Adrenal gland (tissue), 12 donors: ENCODE measurements around the gene RCCD1. TPM values are rescaled to one million over a fixed set of nuclear protein-coding genes. Genes with fewer than 3 reads are reported as not detected.

Source experiments
- DNase-seq, 7 donors: peaks; one replicate each; pipeline ENCODE4 v3.0.0-alpha.2; 2019 to 2020
- H3K27ac ChIP-seq, 5 donors: fragments of 200-600 bp; sonication (generic) in 4 of 5; 1 replicate in 3 of 5; 2 replicates in 2 of 5; pipeline versions ENCODE4 v1.5.1 to v1.8.0; 2016 to 2020; ENCODE audit warnings: mild to moderate bottlenecking in 1 of 5
- H3K27me3 ChIP-seq: fragments of 200-600 bp; 2 replicates; pipeline ENCODE4 v1.8.0; 2021
- H3K36me3 ChIP-seq, 2 donors: fragments of 200-600 bp; replicated peaks in 1 of 2; 1 replicate in 1 of 2; 2 replicates in 1 of 2; pipeline versions ENCODE4 v1.5.1 to v1.8.0; 2018 to 2022
- H3K4me1 ChIP-seq, 2 donors: fragments of 200-600 bp; replicated peaks in 1 of 2; 1 replicate in 1 of 2; 2 replicates in 1 of 2; pipeline versions ENCODE4 v1.5.1 to v1.8.0; 2018 to 2021
- H3K4me3 ChIP-seq, 4 donors: fragments of 200-600 bp; sonication (generic) in 3 of 4; one replicate each; pipeline ENCODE4 v1.5.1; 2016 to 2018
- H3K9me3 ChIP-seq, 3 donors: fragments of 200-600 bp; sonication (generic) in 1 of 3; replicated peaks in 1 of 3; 1 replicate in 2 of 3; 2 replicates in 1 of 3; pipeline versions ENCODE4 v1.5.1 to v1.8.0; 2016 to 2021
- CTCF ChIP-seq, 6 experiments: fragments of 450-650 bp in 4 of 6; fragments of 200-600 bp in 2 of 6; sonication (generic) in 1 of 6; IDR thresholded peaks; 1 replicate in 5 of 6; 2 replicates in 1 of 6; pipeline versions ENCODE4 v1.5.1 to v1.8.0; 2016 to 2021; ENCODE audit warnings: antibody characterized with exemption in 6 of 6, mild to moderate bottlenecking in 2 of 6, moderate library complexity in 1 of 6
- POLR2A ChIP-seq, 2 donors: fragments of 450-650 bp; IDR thresholded peaks; one replicate each; pipeline ENCODE4 v1.6.1; 2017; ENCODE audit warnings: antibody characterized with exemption in 2 of 2, mild to moderate bottlenecking in 2 of 2, moderate library complexity in 1 of 2
- WGBS, 4 donors: extraction: QIAGEN DNeasy Blood & Tissue Kit in 2 of 4; methylation state at CpG; one replicate each; pipeline versions ENCODE4 v1.1.5 to v1.1.7; 2013 to 2017; 5-methylcytosine and 5-hydroxymethylcytosine counted together
- intact Hi-C, 2 donors: fragments of 100-400 bp; cut with DNase I; formaldehyde crosslinking; loops; one replicate each; pipeline versions ENCODE4 v1.14.1 to v1.15.0; 2022 to 2023
- polyA plus RNA-seq, 3 donors: library from polyadenylated mRNA; stranded (reverse); fragments of 200-250 nt in 2 of 3; fragments of 350-450 nt in 1 of 3; fragmentation: Illumina TruSeq in 1 of 3; extraction: RNeasy Lipid Tissue Mini Kit (QIAGEN cat#74804) in 1 of 3; gene quantifications; one replicate each; pipeline ENCODE4 v1.2.3, GENCODE V29; 2013 to 2014
- total RNA-seq, 9 donors: library from RNA; depleted of rRNA in 4 of 9; stranded (reverse); fragments of >200 nt in 4 of 9; fragments of 120-200 nt in 1 of 9; fragmentation: NEBNext Ultra II Directional in 1 of 9; extraction: Animal tissue kit (Norgen Biotek cat#: 25700) in 1 of 9; gene quantifications; one replicate each; pipeline versions ENCODE4 v1.1.0 to v1.2.4, GENCODE V29; 2013 to 2023
- donor health status: healthy with polysubstance abuse.
- donor health status: Bipolar disorder and iron deficiency.
- donor health status: DM: yes; HTN: yes; CAD: no.
- donor health status: DM: no; HTN: no; CAD: no.
- donor health status: DM: no; HTN: no; CAD: no.
- donor health status: DM: yes; HTN: yes; CAD: no.

Gene RCCD1
- total and polyA plus RNA-seq, 12 donors, result 7.7 to 38.7 (median 17.6) TPM

GRCh38 chr15:90913398-90913944 lies 41.2 kb upstream of the RCCD1 start:
- Histone ChIP-seq H3K27ac (no peak overlapping the region), H3K27me3 (no peaks in the 10 kb centered on the region), H3K4me3 (no peak overlapping the region), H3K36me3 (peaks cover 0 to 95% of the 10 kb centered on the region in 2 donors), H3K9me3 (no peaks in the 10 kb centered on the region), H3K4me1 (peaks cover 16 to 20% of the 10 kb centered on the region in 2 donors)
- TF ChIP-seq CTCF (IDR thresholded peaks at IDR 0.05), result no peak
- no peak for TF ChIP-seq POLR2A (IDR thresholded peaks at IDR 0.05)
- no peak for DNase-seq
- intact Hi-C loops, result no loop called here
- WGBS, 4 donors, result 87 to 90% (median 90%) methylated on average over 7 to 12 of the region's 12 CpGs

- intact Hi-C loops, result no loop called here
- Histone ChIP-seq H3K27me3 (no peaks in the 10 kb centered on the region), H3K4me3 (no peak overlapping the region), H3K4me1 (peaks cover 16 to 20% of the 10 kb centered on the region in 2 donors), H3K27ac (peak overlapping the region in 4 of 5 donors; percentile 22 to 90 (median 83)), H3K36me3 (peaks cover 0 to 95% of the 10 kb centered on the region in 2 donors), H3K9me3 (no peaks in the 10 kb centered on the region)
- no peak for DNase-seq
- TF ChIP-seq CTCF (IDR thresholded peaks at IDR 0.05) (no peak), POLR2A (IDR thresholded peaks at IDR 0.05) (no peak)
- 82 to 92% (median 86%) methylated on average over 20 to 22 of the region's 22 CpGs for WGBS, 4 donors
These were observed 40.2 kb upstream of the RCCD1 start for GRCh38 chr15:90914305-90915080.

GRCh38 chr15:90915216-90915807 lies 39.4 kb upstream of the RCCD1 start:
- no peak for DNase-seq
- H3K4me1 ChIP-seq, result peaks cover 16 to 20% of the 10 kb centered on the region in 2 donors
- H3K9me3 ChIP-seq, result no peaks in the 10 kb centered on the region
- H3K36me3 ChIP-seq, result peaks cover 0 to 95% of the 10 kb centered on the region in 2 donors
- TF ChIP-seq CTCF (IDR thresholded peaks at IDR 0.05) (no peak), POLR2A (IDR thresholded peaks at IDR 0.05) (no peak)
- 48 to 64% (median 59%) methylated on average over 7 of the region's 7 CpGs for WGBS, 4 donors
- H3K27me3 ChIP-seq, result no peaks in the 10 kb centered on the region
- no peak overlapping the region for H3K4me3 ChIP-seq
- intact Hi-C loops, result no loop called here
- H3K27ac ChIP-seq, result peak overlapping the region; percentile 54 to 90 (median 80)

- no peaks in the 10 kb centered on the region for H3K27me3 ChIP-seq
- TF ChIP-seq POLR2A (IDR thresholded peaks at IDR 0.05) (peak in 1 of 2 donors; percentile 25), CTCF (IDR thresholded peaks at IDR 0.05) (no peak)
- intact Hi-C loops, result no loop called here
- DNase-seq, result peak; percentile 81 to 95 (median 92)
- H3K9me3 ChIP-seq, result no peaks in the 10 kb centered on the region
- H3K27ac ChIP-seq, result peak overlapping the region; percentile 54 to 90 (median 80)
- peaks cover 16 to 20% of the 10 kb centered on the region in 2 donors for H3K4me1 ChIP-seq
- peaks cover 0 to 95% of the 10 kb centered on the region in 2 donors for H3K36me3 ChIP-seq
- peak overlapping the region in 1 of 4 donors; percentile 16 for H3K4me3 ChIP-seq
- WGBS, 4 donors, result 35 to 59% (median 37%) methylated on average over 11 to 25 of the region's 25 CpGs
These were observed 38.8 kb upstream of the RCCD1 start for GRCh38 chr15:90915808-90916440.
